GM21619 (cell line): ENCODE data around the gene C2orf49.
A peak's percentile ranks its signal among the peaks of the same experiment; 100 is the strongest.
"Not testable (repeated sequence)": the region's sequence is repeated elsewhere in the genome, so short reads cannot be mapped to it uniquely, and the experiment has no call there.

Experiments used
- ATAC-seq: cut with Tn5 transposase; IDR thresholded peaks from one replicate; pipeline ENCODE4 v1.9.1; 2021; ENCODE audit not compliant: unreplicated experiment

Gene C2orf49

DNA sequence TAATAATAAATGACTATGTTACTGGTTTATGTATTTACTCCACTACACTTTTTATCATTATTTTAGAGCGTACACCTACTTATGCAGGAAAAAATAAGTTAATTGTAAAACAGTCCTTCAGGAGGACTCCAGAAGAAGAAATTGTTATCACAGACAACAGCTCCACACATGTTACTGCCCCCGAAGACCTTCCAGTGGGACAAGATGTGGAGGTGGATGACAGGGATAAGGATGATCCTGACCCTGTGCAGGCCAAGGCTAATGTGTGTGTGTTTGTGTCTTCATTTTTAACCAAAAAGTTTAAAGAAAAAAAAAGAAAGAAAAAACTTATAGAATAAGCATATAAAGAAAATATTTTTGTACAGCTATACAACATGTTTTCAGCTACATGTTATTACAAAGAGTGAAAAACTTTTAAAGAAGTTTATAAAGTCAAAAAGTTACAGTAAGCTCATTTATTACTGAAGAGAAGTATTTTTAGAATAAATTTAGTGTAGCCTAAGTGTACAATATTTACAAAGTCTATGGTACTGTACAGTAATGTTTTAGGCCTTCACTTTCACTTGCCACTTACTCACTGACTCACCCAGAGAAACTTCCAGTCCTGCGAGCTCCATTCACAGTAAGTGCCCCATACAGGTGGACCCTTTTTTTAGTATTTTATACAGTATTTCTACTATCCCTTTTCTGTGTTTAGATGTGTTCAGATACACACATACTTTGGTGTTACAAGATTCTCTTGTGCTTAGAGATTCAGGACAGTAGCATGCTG, 15.3 kb upstream of the C2orf49 start:
- peak; percentile 49 for ATAC-seq

- ATAC-seq, result no peak
Measured at GRCh38 chr2:105323111-105323510, 14.2 kb upstream of the C2orf49 start.

DNA sequence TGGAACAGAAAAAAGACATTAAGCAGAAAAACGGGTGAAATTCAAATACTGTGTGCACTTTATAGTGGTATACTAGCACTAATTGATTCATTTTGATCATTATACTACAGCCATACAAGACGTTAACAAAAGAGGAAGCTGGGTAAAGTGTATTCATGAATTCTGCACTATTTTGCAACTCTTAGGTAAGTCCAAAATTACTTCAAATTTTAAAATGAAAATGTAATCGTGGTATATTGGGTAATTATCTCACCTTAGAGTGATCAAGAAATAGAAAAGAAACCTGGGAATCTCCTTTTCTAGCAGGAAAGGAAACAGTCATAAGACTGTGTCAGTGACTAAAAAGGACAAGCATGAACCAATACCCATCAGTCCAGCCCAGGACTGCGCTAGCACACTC, 13.2 kb upstream of the C2orf49 start:
- ATAC-seq, result no peak

DNA sequence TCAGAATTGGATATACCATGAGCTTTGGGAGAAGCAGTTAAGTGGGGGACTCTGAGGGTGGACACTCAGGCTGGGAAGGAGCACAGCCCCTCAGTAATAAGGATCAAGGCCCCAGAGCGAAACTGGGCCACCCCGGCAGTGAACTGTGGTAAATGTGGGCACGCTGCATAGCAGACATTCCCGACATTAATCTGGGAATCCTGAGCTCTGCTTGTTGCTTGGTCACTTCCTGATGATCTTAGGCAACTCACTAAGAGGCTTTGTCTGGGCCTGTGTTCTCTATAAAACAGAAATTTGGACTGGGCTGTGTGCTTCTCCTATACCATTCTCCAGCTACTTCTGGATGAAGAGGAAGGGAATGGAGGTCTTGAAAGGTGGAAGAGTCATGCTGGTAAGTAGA, 12.6 kb upstream of the C2orf49 start:
- no peak for ATAC-seq

DNA sequence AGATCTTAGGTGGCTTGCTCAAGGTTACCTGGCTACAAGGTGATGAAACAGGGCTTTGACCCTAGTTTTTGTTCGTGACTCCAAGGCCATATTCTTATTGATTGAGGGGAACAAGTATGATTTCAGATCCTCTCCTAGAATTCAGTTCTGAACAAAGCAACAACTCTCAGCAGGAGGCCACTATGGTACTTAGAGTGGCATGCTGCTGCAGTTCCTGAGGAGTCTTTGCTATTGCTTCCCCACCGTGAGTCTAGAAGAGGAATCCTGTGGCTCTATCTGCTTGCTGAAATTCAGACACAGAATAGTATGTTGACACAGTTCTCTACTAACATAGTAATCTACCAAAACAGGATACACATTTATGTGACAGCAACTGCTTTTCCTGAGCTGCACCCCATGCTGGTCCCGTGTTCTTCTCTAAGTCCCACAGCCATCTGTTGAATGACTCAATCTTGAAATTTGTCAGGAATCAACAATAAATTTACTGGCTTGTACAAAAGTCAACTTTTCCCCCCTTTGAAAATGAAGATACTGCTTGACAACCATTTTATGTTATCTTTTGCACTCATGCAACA, 11.9 kb upstream of the C2orf49 start:
- no peak for ATAC-seq

- ATAC-seq, result not testable (repeated sequence)
Measured at GRCh38 chr2:105327271-105327670, 10.1 kb upstream of the C2orf49 start.

DNA sequence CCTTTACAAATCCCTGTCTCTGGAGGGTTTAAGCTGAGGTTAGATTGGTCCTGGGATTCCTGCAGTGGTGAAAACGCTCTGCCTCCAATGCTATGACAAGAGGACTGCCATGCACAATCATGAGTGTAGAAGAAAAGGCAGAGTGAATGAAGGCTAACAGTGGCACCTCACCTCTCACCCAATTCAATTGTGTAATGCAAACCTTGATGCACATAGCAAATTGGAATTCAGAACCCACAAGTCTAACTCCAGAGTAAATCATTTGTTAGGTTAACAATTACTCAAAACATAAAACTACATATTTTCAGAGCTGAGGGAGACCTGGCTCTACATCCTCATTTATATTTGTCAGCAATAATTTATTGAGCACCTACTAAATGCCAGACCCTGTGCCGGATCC, 9.7 kb upstream of the C2orf49 start:
- ATAC-seq, result no peak

GRCh38 chr2:105328281-105329196, 8.8 kb upstream of the C2orf49 start:
- ATAC-seq, result peak; percentile 25

- no peak for ATAC-seq
Measured at GRCh38 chr2:105329197-105329554, 8.2 kb upstream of the C2orf49 start.

DNA sequence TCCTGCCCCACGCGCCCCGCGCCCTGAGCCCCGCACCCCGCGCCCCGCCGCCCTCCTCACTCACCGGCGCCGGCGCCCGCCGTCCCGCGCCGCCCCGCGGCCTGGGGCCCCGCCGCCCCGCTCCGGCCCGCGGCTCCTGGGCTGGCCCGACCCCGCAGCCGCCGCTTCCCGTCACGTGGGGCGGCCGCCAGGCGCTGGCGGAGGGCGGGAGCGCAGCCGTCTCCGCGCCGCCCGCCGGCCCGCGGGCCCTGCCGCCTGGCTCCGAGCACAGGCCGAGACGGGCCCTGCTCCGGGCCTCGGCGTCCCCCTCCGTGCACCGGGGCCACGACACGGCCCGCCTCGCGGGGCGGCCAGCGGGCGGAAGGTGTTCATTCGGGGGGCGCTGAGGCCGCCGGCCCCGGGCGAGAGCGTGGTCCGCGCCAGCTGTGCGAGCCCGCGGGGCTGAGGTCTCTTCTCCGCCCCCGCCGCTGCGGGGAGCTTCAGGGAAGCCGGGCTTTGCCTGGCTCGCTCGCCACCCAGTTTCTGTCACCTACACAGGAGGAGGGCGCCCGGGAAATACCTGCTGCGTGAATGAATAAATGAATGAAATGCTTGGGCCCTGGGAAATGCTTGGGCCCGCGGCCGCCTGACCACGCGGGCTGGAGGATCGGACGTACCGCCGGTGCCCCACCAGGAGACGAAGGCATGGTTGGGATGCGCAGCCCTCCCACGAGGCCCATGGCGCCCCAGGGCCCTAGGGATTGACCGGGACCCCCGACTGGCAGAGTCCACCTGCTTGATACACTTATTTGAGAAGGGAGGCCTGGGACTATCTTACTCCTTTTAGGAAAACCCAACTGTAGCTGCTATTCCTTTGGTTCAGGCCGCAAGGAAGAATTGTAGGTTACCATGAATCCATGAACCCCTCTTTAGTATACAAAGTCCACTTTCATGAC, 7.5 kb upstream of the C2orf49 start, which contains the start of gene TGFBRAP1:
Gene TGFBRAP1 (minus strand): TSS at position 175 of the 935 bp plus-strand sequence. CDS start 21,434 bp downstream, outside the sequence.
- peak; percentile 69 for ATAC-seq

- ATAC-seq, result no peak
Measured at GRCh38 chr2:105330681-105331375, 6.5 kb upstream of the C2orf49 start.

GRCh38 chr2:105334211-105334610, 3.1 kb upstream of the C2orf49 start:
- ATAC-seq, result no peak

GRCh38 chr2:105335469-105335868, 1.9 kb upstream of the C2orf49 start:
- ATAC-seq, result no peak

GRCh38 chr2:105336786-105337121, 586 bp upstream of the C2orf49 start:
- ATAC-seq, result no peak

DNA sequence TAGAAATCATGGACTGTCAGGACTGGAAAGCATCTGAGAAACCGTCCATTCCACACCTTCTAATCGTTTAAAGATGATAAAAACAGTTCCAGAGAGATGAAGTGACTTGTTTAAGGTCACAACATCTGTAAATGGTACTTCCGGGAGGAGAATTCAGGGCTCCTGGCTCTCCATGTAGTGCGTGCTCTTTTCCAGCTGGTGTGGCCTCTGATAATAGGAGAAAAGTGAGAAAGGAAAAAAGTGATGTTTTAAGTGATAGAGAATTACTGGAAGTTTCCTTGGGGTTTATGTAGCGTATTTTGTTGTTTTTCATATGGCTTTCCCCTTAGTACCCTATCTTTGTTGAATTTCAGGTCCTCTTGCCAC, 663 bp downstream of the C2orf49 start:
- ATAC-seq, result peak; percentile 7

DNA sequence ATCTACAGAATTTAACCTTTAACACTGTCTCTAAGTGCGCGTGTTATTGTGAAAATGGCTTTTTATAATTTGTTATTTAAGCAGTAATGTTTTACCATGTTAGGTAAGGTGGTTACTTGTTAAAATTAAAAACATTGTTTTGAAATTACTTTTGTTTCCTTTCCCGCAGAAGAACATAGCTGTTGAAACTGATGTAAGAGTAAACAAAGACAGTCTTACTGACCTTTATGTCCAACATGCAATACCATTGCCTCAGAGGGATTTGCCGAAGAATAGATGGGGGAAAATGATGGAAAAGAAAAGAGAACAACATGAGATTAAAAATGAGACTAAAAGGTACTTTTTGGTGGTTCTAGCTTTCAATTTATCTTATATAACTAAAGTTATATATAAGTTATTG, 2.1 kb downstream of the C2orf49 start:
- no peak for ATAC-seq

DNA sequence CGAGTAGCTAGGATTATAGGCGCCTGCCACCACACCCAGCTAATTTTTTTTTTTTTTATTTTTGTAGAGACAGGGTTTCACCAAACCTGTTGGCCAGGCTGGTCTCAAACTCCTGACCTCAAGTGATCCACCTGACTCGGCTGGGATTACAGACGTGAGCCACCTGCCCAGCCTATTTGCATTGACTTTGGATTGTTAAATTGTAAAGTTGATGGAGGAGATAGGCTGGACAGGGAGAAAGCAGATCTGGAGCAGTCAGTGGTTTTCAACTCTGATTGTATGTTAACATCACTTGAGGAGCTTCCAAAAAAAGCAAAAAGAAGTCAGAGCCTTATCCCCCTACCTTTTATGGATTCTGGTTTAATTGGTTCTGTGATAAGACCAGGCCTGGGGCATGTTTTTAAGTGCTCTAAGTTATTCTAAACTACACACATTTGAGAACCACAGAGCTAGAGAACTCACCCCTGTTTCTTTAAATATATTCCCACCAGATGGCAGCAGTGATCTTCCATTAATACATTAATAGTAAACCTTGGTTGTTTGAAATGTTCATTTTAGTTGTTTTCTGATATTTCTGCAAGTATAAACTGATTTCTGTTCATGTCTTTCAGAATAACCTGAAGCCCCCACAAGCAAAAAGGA, 7.5 kb downstream of the C2orf49 start:
- ATAC-seq, result no peak

DNA sequence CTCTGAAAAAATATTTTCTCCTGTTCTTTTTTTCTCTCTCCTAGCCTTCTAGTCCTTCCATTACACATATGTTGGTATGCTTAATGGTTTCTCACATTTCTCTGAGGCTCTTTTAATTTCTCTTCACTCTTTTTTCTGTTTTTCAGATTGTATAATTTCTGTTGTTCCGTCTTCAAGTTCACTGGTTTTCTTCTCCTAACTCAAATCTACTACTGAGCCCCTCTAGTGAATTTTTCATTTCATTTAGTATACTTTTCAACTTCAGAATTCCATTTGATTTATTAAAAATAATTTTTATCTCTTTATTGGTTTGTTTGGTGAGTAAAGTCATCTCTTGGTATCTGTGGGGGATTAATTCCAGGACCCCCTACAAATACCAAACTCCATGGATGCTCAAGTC, 19.8 kb downstream of the C2orf49 start:
- ATAC-seq, result no peak

DNA sequence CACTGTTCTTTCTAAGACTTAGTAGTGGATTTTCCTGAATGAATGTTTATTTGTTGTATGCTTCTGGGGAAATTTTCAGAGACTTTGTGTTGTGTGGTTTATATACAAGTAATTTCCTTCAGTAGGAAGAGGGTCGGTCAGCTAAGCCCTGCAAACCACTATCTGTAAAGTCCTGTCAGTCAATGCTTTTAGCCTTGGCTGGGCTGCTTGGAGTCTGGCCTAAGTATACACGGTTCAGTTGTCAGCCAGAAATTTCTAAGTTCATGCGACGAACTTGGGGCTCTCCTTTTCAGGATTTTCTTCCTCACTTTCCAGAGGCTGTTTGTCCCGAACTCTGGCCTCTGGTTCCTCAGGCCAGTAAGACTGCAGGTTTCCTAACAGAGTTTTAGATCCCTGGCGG, 21.3 kb downstream of the C2orf49 start:
- no peak for ATAC-seq
